ENCODE data around the gene ZNF407. TPM values are rescaled to one million over a fixed set of nuclear protein-coding genes. Genes with fewer than 3 reads are reported as not detected.
A peak's percentile ranks its signal among the peaks of the same experiment; 100 is the strongest.

ZNF407 gene
- total and polyA plus RNA-seq, 2 experiments from 2014 or later: 2.1 to 10.4 TPM

DNA sequence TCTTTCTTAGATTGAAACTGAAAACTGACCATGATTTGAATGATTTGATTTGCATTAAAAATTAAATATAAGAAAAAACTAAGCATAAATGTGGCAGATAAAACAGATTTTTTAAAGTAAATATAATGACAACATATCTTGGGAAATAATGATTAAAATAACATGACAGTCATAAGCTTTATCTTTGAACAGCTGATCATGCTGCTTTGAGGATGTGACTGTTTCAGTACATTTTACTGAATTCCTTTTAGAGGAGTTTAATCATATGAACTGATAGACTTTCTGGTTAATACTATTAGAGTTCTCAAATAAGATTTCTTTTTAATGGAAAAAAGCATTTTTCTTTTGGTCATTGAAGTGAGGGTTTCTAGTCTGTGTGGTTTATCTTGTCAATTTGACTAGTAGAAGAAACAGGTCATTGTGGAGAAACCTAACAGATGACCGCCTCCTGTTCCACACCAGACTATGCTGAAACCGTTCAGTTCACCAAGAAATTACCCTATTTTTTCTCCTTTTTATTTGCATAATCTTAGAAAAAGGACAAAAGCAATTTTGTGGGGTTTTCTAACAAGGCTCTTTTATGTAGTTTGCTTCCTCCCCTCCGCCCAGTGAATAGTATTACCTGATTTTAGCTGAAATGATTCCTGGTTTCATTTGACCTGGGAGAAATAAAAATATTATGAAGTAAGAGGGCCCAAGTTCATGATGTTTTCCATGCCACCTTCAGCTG is 349.1 kb downstream of the ZNF407 start (continued):
- TF ChIP-seq, protein P1, sequence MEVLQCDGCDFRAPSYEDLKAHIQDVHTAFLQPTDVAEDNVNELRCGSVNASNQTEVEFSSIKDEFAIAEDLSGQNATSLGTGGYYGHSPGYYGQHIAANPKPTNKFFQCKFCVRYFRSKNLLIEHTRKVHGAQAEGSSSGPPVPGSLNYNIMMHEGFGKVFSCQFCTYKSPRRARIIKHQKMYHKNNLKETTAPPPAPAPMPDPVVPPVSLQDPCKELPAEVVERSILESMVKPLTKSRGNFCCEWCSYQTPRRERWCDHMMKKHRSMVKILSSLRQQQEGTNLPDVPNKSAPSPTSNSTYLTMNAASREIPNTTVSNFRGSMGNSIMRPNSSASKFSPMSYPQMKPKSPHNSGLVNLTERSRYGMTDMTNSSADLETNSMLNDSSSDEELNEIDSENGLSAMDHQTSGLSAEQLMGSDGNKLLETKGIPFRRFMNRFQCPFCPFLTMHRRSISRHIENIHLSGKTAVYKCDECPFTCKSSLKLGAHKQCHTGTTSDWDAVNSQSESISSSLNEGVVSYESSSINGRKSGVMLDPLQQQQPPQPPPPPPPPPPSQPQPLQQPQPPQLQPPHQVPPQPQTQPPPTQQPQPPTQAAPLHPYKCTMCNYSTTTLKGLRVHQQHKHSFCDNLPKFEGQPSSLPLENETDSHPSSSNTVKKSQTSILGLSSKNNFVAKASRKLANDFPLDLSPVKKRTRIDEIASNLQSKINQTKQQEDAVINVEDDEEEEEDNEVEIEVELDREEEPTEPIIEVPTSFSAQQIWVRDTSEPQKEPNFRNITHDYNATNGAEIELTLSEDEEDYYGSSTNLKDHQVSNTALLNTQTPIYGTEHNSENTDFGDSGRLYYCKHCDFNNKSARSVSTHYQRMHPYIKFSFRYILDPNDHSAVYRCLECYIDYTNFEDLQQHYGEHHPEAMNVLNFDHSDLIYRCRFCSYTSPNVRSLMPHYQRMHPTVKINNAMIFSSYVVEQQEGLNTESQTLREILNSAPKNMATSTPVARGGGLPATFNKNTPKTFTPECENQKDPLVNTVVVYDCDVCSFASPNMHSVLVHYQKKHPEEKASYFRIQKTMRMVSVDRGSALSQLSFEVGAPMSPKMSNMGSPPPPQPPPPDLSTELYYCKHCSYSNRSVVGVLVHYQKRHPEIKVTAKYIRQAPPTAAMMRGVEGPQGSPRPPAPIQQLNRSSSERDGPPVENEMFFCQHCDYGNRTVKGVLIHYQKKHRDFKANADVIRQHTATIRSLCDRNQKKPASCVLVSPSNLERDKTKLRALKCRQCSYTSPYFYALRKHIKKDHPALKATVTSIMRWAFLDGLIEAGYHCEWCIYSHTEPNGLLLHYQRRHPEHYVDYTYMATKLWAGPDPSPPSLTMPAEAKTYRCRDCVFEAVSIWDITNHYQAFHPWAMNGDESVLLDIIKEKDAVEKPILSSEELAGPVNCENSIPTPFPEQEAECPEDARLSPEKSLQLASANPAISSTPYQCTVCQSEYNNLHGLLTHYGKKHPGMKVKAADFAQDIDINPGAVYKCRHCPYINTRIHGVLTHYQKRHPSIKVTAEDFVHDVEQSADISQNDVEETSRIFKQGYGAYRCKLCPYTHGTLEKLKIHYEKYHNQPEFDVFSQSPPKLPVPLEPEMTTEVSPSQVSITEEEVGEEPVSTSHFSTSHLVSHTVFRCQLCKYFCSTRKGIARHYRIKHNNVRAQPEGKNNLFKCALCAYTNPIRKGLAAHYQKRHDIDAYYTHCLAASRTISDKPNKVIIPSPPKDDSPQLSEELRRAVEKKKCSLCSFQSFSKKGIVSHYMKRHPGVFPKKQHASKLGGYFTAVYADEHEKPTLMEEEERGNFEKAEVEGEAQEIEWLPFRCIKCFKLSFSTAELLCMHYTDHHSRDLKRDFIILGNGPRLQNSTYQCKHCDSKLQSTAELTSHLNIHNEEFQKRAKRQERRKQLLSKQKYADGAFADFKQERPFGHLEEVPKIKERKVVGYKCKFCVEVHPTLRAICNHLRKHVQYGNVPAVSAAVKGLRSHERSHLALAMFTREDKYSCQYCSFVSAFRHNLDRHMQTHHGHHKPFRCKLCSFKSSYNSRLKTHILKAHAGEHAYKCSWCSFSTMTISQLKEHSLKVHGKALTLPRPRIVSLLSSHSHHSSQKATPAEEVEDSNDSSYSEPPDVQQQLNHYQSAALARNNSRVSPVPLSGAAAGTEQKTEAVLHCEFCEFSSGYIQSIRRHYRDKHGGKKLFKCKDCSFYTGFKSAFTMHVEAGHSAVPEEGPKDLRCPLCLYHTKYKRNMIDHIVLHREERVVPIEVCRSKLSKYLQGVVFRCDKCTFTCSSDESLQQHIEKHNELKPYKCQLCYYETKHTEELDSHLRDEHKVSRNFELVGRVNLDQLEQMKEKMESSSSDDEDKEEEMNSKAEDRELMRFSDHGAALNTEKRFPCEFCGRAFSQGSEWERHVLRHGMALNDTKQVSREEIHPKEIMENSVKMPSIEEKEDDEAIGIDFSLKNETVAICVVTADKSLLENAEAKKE (CRISPR knock-in tag; IDR thresholded peaks at IDR 0.05): no peak
- no peak for TF ChIP-seq EZH2phosphoT487 (IDR thresholded peaks at IDR 0.05; ENCODE audit: unreplicated experiment)

DNA sequence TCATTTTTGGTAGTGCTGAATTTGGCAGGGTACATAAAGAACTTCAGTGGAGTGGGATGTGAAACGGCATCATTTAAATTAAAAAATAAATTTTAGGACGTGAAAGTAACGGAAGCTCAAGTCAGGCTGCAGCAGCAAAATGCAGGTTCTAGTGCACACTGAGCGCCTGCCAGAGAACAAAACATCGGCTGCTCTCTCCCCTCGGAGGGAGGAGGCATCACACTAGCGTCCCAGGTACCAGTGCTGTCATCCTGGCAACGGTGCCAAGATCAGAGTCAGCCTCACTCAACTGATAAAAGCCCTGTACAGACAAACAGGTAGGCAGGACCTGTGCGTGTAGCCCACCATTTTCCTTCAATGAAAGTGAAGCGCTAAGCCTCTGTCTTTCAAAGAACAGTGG is 349.7 kb downstream of the ZNF407 start:
- ATAC-seq: peak; percentile 78
- TF ChIP-seq POLR2AphosphoS5 (IDR thresholded peaks at IDR 0.05; ENCODE audit: low read depth) (no peak), STAT1 (IDR thresholded peaks at IDR 0.05; ENCODE audit: unreplicated experiment) (no peak), ZNF114 (CRISPR knock-in tag; IDR thresholded peaks at IDR 0.05) (no peak), EZH2 (IDR thresholded peaks at IDR 0.05; ENCODE audit: low read depth, unreplicated experiment) (no peak), EZH2phosphoT487 (IDR thresholded peaks at IDR 0.05; ENCODE audit: unreplicated experiment) (no peak)
- TF ChIP-seq, protein P2, sequence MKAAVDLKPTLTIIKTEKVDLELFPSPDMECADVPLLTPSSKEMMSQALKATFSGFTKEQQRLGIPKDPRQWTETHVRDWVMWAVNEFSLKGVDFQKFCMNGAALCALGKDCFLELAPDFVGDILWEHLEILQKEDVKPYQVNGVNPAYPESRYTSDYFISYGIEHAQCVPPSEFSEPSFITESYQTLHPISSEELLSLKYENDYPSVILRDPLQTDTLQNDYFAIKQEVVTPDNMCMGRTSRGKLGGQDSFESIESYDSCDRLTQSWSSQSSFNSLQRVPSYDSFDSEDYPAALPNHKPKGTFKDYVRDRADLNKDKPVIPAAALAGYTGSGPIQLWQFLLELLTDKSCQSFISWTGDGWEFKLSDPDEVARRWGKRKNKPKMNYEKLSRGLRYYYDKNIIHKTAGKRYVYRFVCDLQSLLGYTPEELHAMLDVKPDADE (IDR thresholded peaks at IDR 0.05): no peak
- TF ChIP-seq, protein P3, sequence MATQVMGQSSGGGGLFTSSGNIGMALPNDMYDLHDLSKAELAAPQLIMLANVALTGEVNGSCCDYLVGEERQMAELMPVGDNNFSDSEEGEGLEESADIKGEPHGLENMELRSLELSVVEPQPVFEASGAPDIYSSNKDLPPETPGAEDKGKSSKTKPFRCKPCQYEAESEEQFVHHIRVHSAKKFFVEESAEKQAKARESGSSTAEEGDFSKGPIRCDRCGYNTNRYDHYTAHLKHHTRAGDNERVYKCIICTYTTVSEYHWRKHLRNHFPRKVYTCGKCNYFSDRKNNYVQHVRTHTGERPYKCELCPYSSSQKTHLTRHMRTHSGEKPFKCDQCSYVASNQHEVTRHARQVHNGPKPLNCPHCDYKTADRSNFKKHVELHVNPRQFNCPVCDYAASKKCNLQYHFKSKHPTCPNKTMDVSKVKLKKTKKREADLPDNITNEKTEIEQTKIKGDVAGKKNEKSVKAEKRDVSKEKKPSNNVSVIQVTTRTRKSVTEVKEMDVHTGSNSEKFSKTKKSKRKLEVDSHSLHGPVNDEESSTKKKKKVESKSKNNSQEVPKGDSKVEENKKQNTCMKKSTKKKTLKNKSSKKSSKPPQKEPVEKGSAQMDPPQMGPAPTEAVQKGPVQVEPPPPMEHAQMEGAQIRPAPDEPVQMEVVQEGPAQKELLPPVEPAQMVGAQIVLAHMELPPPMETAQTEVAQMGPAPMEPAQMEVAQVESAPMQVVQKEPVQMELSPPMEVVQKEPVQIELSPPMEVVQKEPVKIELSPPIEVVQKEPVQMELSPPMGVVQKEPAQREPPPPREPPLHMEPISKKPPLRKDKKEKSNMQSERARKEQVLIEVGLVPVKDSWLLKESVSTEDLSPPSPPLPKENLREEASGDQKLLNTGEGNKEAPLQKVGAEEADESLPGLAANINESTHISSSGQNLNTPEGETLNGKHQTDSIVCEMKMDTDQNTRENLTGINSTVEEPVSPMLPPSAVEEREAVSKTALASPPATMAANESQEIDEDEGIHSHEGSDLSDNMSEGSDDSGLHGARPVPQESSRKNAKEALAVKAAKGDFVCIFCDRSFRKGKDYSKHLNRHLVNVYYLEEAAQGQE (IDR thresholded peaks at IDR 0.05; ENCODE audit: unreplicated experiment): no peak
- TF ChIP-seq, protein P4, sequence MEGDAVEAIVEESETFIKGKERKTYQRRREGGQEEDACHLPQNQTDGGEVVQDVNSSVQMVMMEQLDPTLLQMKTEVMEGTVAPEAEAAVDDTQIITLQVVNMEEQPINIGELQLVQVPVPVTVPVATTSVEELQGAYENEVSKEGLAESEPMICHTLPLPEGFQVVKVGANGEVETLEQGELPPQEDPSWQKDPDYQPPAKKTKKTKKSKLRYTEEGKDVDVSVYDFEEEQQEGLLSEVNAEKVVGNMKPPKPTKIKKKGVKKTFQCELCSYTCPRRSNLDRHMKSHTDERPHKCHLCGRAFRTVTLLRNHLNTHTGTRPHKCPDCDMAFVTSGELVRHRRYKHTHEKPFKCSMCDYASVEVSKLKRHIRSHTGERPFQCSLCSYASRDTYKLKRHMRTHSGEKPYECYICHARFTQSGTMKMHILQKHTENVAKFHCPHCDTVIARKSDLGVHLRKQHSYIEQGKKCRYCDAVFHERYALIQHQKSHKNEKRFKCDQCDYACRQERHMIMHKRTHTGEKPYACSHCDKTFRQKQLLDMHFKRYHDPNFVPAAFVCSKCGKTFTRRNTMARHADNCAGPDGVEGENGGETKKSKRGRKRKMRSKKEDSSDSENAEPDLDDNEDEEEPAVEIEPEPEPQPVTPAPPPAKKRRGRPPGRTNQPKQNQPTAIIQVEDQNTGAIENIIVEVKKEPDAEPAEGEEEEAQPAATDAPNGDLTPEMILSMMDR (conservative IDR thresholded peaks at IDR 0.05; ENCODE audit: low read depth in 2 of 2): no peak

More for the DNA sequence above, 349.7 kb downstream of the ZNF407 start:
- H3K9me2 ChIP-seq (ENCODE audit: insufficient read depth): no peaks in the 10 kb centered on the region
- H3K27me3 Mint-ChIP-seq (ENCODE audit: insufficient read depth, low read depth, poor library complexity): peaks cover 2% of the 10 kb centered on the region
- no peaks in the 10 kb centered on the region; the same call in 2 of the 3 replicates for H3K9me3 Mint-ChIP-seq
- peak; percentile 23 for DNase-seq (ENCODE audit: low spot score)
- peak overlapping the region; percentile 49; the same call in 1 of the 2 replicates for H2AFZ ChIP-seq
- peaks cover 51% of the 10 kb centered on the region for H3K4me1 ChIP-seq (ENCODE audit: insufficient read depth)
- no peaks in the 10 kb centered on the region for H3F3A ChIP-seq (replicated peaks; ENCODE audit: low read depth)
- H3K4me1 Mint-ChIP-seq: peaks cover 59% of the 10 kb centered on the region
- no peak overlapping the region for H3K4me3 Mint-ChIP-seq
- H3K79me2 ChIP-seq (replicated peaks; ENCODE audit: insufficient read depth): no peaks in the 10 kb centered on the region
- H3K36me3 Mint-ChIP-seq (ENCODE audit: low read depth): no peaks in the 10 kb centered on the region
- no peak overlapping the region for H3K4me3 ChIP-seq
- peak overlapping the region; percentile 84; the same call in 1 of the 2 replicates for H3K27ac Mint-ChIP-seq
- no peaks in the 10 kb centered on the region for H3K27me3 ChIP-seq (ENCODE audit: insufficient read depth)
- H3K27ac ChIP-seq (ENCODE audit: low read depth): peak overlapping the region; percentile 67
- peak overlapping the region; percentile 45; the same call in 1 of the 2 replicates for H3K4me2 ChIP-seq
- H3K36me3 ChIP-seq (ENCODE audit: insufficient read depth): no peaks in the 10 kb centered on the region
- no peaks in the 10 kb centered on the region for H4K20me1 ChIP-seq (replicated peaks; ENCODE audit: insufficient read depth)
